Renal cortical epithelial cell (primary cell): Measurements from ENCODE around the gene CASP14. TPM values are rescaled to one million over a fixed set of nuclear protein-coding genes. Genes with fewer than 3 reads are reported as not detected.
"Not testable (repeated sequence)": the region's sequence is repeated elsewhere in the genome, so short reads cannot be mapped to it uniquely, and the experiment has no call there.

Experiments
- DNase-seq: peaks from one replicate; pipeline ENCODE4 v3.0.0-alpha.2; 2011; ENCODE audit warnings: low read depth
- total RNA-seq: library from RNA; depleted of rRNA; stranded (reverse); fragments of >200 nt; gene quantifications from 2 replicates; pipeline ENCODE4 v1.2.3, GENCODE V29; 2014

CASP14 gene
- total RNA-seq, 1 donor from 2014 or later: not detected

- DNase-seq: peak; percentile 49
Observed at GRCh38 chr19:15072930-15073647, 23.8 kb downstream of the CASP14 start.

- DNase-seq: no peak
Observed at GRCh38 chr19:15074371-15074770, 25.1 kb downstream of the CASP14 start.

GRCh38 chr19:15075806-15076205 lies 26.5 kb downstream of the CASP14 start:
- peak; percentile 22 for DNase-seq

- DNase-seq: not testable (repeated sequence)
Observed at GRCh38 chr19:15080002-15080401, 30.7 kb downstream of the CASP14 start.

GRCh38 chr19:15081911-15082310 lies 32.6 kb downstream of the CASP14 start, which contains the start of gene OR1I1:
OR1I1 (plus strand) TSS chr19:15082211; CDS start chr19:15087066, 4,855 bp downstream.
- no peak for DNase-seq

GRCh38 chr19:15087182-15087581 lies 37.9 kb downstream of the CASP14 start:
- no peak for DNase-seq

- peak; percentile 68 for DNase-seq
Observed at GRCh38 chr19:15091918-15092753, 42.9 kb downstream of the CASP14 start.

GRCh38 chr19:15093001-15093400 lies 43.7 kb downstream of the CASP14 start:
- no peak for DNase-seq

- no peak for DNase-seq
Observed at GRCh38 chr19:15096223-15096622, 46.9 kb downstream of the CASP14 start.

- not testable (repeated sequence) for DNase-seq
Observed at GRCh38 chr19:15097980-15098379, 48.7 kb downstream of the CASP14 start.

GRCh38 chr19:15098460-15098859 lies 49.2 kb downstream of the CASP14 start:
- no peak for DNase-seq

- DNase-seq: no peak
Observed at GRCh38 chr19:15099017-15099582, 49.8 kb downstream of the CASP14 start.

- DNase-seq: peak; percentile 51
Observed at GRCh38 chr19:15101479-15102082, 52.3 kb downstream of the CASP14 start.

GRCh38 chr19:15104003-15104402 lies 54.7 kb downstream of the CASP14 start:
- no peak for DNase-seq

GRCh38 chr19:15104411-15104810 lies 55.1 kb downstream of the CASP14 start:
- no peak for DNase-seq

- DNase-seq: no peak
Observed at GRCh38 chr19:15105044-15105443, 55.8 kb downstream of the CASP14 start.

- peak; percentile 24 for DNase-seq
Observed at GRCh38 chr19:15107061-15108010, 58.1 kb downstream of the CASP14 start, which contains the start of gene SYDE1. SYDE1 (plus strand) TSS chr19:15107401; CDS start chr19:15107434, 33 bp downstream.
